Activated CD8-positive, alpha-beta memory T cell treated with anti-CD3 and anti-CD28 coated beads for 24 hours (primary cell): ENCODE results near the gene GUCY1A2.
A peak's percentile ranks its signal among the peaks of the same experiment; 100 is the strongest.
"Not testable (repeated sequence)": the region's sequence is repeated elsewhere in the genome, so short reads cannot be mapped to it uniquely, and the experiment has no call there.

ENCODE experiments used
- DNase-seq: peaks from one replicate; pipeline ENCODE4 v3.0.0-alpha.2; 2020

The GUCY1A2 gene

GRCh38 chr11:107018219-107018901, at the start of gene GUCY1A2:
Gene GUCY1A2 (minus strand): TSS chr11:107018476. CDS start chr11:107018055, 421 bp downstream.
- DNase-seq: no peak

GRCh38 chr11:107054391-107054790, 36.1 kb upstream of the GUCY1A2 start:
- no peak for DNase-seq

DNA sequence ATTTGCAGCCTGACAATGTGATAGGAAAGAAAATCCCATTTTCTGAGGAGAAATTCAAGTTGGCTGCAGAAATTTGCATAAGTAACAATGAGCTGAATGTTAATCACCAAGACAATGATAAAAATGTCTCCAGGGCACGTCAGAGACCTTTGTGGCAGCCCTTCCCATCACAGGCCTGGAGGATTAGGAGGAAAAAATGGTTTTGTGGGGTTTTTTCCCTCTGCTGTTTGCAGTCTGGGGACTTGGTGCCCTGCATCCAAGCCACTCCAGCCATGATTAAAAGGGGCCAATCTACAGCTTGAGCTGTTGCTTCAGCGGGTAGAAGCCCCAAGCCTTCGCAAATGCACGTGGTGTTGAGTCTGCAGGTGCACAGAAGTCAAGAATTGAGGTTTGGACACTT, 33.1 kb upstream of the GUCY1A2 start:
- DNase-seq: not testable (repeated sequence)

GRCh38 chr11:107050899-107051298, 32.6 kb upstream of the GUCY1A2 start:
- not testable (repeated sequence) for DNase-seq

DNA sequence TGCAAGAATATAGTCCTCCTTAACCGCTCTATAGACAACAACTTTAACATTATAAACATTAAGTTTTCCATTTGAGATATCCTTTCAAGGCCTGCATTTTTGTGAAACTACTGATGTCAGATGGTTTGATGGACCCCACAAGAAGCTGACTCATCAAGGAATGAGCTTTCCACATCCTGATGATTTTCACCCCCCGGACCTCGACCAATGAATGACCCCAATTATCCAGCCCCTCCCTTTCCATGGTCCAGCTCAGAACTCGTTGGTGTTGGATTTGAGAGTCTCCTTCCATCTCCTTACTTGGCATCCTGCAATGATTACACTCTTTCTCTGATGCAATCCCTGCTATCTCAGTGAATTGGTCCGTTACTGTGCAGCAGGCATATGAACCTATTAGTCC, 31.8 kb upstream of the GUCY1A2 start:
- no peak for DNase-seq

- no peak for DNase-seq
Measured at GRCh38 chr11:107044503-107044902, 26.2 kb upstream of the GUCY1A2 start.

DNA sequence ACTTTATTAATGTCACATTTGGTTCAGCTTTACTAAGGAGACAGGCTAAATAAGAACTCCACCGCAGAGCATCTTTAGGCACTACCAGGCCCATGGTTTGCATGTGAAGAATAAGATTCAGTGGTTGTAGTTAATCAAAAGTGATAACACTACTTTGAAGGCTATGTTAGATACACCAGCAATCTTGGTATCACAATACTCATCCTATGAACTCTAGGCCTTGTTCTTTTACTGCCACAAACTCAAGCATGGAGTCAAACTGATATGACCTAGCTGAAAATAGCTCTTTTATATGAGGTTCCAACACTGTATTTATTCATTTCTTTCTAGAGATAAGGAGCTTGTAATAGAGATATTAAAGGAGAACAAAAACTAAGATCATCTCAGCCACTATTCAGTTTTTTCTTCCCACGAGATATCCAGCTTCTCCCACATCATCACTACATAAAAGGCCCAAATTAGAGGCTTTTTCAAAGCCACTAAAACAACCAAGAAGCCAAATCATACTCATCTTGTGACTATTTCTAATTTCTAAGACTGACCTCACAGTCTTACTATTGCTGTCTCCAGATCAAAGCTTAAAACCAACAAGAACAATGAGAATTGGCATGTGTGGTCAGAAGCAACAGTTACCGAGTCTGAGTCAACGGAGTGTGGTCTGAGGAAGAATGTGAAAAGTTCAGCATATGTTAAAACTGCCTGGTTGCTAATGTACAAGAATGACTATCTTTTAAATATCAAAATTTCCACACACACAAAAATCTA, 25.1 kb upstream of the GUCY1A2 start:
- no peak for DNase-seq

DNA sequence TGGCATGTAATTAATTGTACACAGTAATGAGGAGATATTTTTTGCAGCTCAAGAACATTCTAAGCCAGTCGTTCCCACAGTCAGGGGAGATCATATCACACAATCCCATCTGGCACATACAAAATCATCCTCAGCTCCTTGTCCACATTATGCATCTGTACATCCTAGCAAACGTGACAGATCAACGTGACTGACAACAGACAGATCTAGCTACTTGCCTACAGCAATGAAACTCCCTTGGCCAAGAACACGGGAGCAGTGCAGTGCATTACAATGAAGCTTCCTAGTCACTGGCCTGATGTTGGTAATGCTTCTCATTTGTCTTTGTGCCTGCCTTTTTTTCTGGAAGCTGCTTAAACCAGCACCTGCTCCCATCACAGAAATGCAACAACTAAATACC, 24.5 kb upstream of the GUCY1A2 start:
- DNase-seq: no peak

- DNase-seq: no peak
Measured at GRCh38 chr11:107041088-107041444, 22.8 kb upstream of the GUCY1A2 start.

DNA sequence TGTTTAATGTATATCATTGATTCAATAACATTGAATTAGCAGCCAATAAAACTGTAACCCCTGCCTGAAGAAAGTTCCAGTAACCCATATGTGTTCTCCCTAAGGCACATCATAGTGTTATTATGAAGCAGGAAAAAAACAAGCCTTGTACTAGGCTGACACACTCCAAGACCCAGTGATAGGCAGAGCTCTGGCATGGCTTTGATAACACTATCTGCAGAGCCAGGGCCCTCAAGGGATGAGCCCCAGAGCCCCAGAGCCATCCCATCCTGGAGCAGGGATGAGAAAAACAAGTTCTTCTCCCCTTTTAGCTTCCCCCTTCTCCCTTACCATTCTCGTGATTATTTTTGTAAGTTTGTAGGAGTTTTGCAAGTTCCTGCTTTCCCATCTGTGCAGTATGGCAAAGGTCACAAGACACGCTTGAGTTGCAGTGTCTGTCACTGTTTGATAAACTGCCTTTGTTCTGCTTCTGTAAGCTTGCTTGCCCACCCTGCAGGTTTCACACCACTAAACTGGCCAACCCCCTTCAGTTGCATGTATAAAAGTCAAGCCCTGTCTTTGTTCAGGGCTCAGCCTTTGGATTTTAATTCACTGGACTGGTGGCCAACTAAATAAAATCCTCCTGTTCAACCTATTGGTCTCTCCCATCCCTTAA, 22.3 kb upstream of the GUCY1A2 start:
- DNase-seq: no peak

GRCh38 chr11:107025673-107026072, 7.4 kb upstream of the GUCY1A2 start:
- no peak for DNase-seq

GRCh38 chr11:107020594-107020993, 2.3 kb upstream of the GUCY1A2 start:
- DNase-seq: no peak

- DNase-seq: peak; percentile 51
Measured at GRCh38 chr11:107018902-107019493, 722 bp upstream of the GUCY1A2 start.

DNA sequence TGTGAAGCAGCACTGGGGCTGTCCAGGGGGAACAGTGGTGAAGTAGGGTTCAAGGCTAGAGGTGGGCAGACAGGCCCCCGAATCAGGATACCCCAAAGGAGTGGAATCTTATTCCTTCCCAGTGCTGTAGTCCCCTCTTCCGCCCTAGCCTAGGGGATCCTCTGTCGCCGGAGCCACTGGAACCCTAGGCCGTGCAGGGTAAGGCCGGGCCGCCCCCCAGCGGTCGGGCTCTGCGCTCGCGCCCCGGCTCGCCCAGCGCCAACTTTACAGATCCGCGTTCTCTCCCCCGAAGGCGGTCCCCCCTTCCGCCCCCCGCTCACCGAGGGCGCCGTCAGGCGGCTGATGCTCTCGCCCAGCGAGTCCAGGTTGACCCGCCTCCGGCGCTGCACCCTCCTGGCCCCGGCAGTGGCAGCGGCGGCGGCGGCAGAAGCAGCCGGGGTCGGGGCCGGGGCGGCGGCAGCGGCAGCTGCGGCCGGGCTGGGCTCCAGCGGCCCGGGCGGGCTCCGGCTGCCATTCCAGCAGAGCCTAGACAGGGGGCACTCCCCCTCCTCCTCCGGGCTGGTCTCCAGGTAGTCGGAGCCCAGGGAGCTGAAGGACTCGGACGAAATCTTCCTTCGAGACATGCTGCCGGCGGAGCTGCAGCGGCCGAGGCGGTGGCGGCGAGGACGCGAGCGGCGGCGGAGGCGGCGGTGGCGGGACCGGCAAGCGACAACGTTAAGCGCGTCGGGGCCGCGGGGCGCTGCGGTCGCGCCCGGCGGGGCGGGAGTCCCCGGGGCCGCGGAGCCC, 650 bp downstream of the GUCY1A2 start:
- DNase-seq: peak; percentile 54

- DNase-seq: no peak
Measured at GRCh38 chr11:107017104-107017432, 1.2 kb downstream of the GUCY1A2 start.

DNA sequence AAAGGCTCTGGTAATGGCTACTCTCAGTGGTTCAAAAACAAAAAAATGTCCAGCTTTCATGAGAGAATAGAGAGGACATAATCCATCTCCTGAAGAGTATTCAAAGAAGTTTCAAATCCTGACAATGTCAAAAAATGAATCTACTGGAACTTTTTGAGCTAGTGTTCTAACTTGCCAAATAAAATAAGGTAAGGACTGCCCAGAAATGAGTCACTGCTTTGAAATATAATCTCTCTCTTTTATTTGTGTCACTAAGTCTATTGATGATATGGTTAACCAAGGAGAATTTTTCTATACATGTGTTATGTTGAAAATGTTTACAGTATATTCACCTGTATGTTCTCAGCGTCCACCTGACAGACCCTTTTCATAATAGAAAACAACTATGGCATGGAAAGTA, 3.4 kb downstream of the GUCY1A2 start:
- no peak for DNase-seq

GRCh38 chr11:107011977-107012376, 6.3 kb downstream of the GUCY1A2 start:
- no peak for DNase-seq

DNA sequence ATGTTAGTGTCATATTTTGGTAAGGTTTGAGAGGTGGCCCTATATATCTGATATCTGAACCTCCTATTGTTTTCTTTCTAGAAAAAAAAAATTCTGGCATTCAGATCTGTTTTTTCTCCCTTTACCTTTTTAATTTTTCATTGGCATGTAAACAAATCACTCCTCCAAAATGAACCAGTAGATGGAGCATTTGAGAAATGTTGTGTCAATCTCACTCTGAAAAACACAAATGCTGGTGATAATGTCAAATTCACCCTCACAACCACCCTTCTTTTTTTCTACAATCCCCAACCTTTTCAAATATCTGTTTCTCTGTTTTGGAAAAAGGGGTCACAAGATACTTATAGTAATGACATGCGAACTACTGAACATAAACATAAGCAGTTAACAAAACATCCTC, 9.1 kb downstream of the GUCY1A2 start:
- DNase-seq: no peak

GRCh38 chr11:107006076-107006833, 12.0 kb downstream of the GUCY1A2 start:
- DNase-seq: no peak

- DNase-seq: no peak
Measured at GRCh38 chr11:106999196-106999595, 19.1 kb downstream of the GUCY1A2 start.

- DNase-seq: no peak
Measured at GRCh38 chr11:106998916-106999188, 19.4 kb downstream of the GUCY1A2 start.

GRCh38 chr11:106998116-106998915, 20.0 kb downstream of the GUCY1A2 start:
- no peak for DNase-seq
